GM10248 (cell line): ENCODE measurements around the gene PPP1R10.
A peak's percentile ranks its signal among the peaks of the same experiment; 100 is the strongest.

Source experiments
- CTCF ChIA-PET: fragments of 300-600 bp; sonication (Branson Sonifier 250); formaldehyde crosslinking; extraction: SDS; loops from one replicate; lab custom pipeline; 2021; ENCODE audit warnings: antibody characterized with exemption; lab: Yijun Ruan, JAX
- POLR2A ChIA-PET: fragments of 350-650 bp; sonication (Branson Sonifier 250); formaldehyde crosslinking; extraction: SDS; loops from one replicate; lab custom pipeline; 2020; ENCODE audit warnings: antibody characterized with exemption; lab: Yijun Ruan, JAX
- DNase-seq: peaks from one replicate; pipeline ENCODE4 v3.0.0; 2012; ENCODE audit errors: extremely low spot score
- TF ChIP-seq, protein P1 (sequence below): IDR thresholded peaks from 2 replicates; pipeline ENCODE4 v1.5.1; 2012; ENCODE audit warnings: mild to moderate bottlenecking, low read depth; ENCODE audit errors: extremely low read depth, missing control alignments, control extremely low read depth

PPP1R10 gene

GRCh38 chr6:30554962-30555815 lies 61.9 kb downstream of the PPP1R10 start:
- peak; percentile 28 for DNase-seq
- CTCF ChIA-PET, result interaction anchor here (0.7 to 6.9 kb wide), 6 partner anchors 12 to 167 kb away, joined by 3 to 100 read pairs (median 6); no protein-coding TSS in a partner anchor
- POLR2A ChIA-PET, result interaction anchor here (0.6 to 1.3 kb wide), 3 partner anchors 10 to 736 kb away, joined by 3 to 5 read pairs (median 3); no protein-coding TSS in a partner anchor
- TF ChIP-seq, protein P1, sequence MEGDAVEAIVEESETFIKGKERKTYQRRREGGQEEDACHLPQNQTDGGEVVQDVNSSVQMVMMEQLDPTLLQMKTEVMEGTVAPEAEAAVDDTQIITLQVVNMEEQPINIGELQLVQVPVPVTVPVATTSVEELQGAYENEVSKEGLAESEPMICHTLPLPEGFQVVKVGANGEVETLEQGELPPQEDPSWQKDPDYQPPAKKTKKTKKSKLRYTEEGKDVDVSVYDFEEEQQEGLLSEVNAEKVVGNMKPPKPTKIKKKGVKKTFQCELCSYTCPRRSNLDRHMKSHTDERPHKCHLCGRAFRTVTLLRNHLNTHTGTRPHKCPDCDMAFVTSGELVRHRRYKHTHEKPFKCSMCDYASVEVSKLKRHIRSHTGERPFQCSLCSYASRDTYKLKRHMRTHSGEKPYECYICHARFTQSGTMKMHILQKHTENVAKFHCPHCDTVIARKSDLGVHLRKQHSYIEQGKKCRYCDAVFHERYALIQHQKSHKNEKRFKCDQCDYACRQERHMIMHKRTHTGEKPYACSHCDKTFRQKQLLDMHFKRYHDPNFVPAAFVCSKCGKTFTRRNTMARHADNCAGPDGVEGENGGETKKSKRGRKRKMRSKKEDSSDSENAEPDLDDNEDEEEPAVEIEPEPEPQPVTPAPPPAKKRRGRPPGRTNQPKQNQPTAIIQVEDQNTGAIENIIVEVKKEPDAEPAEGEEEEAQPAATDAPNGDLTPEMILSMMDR, result no peak

DNA sequence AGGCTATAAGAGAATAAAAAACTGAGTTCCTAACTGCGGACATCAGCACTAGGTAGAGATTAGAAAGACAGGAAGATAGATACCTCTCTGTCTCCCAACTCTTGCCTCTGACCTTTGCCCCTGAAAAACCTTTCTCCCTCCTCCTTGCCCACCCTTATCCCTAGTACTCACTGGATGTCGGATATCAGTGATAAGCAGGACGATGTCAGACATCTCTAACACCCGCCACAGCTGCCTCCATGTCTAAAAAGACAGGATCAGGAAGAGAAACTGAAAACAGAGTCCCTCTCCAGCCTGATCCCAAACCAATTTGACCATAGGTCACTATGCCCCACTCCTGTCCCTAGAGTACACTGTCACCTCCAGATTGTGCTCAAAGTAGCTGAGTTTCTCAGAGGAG lies 62.6 kb downstream of the PPP1R10 start:
- DNase-seq, result no peak
- POLR2A ChIA-PET, result interaction anchor here (1.3 kb wide), 1 partner anchor 9 kb away, joined by 3 read pairs; no protein-coding TSS in a partner anchor
- TF ChIP-seq, protein P1, result no peak
- CTCF ChIA-PET, result interaction anchor here (0.8 to 6.9 kb wide), 6 partner anchors 11 to 533 kb away, joined by 3 to 100 read pairs (median 6); no protein-coding TSS in a partner anchor
